Measurements from ENCODE around the gene INTS7.

GRCh38 chr1:212074856-212075255 lies 39.5 kb upstream of the INTS7 start:
- TF ChIP-seq POLR2A (IDR thresholded peaks at IDR 0.05; ENCODE audit: low read depth, low read length) (no peak), POLR2AphosphoS5 (IDR thresholded peaks at IDR 0.05; ENCODE audit: low read depth, low read length) (no peak), TAF1 (IDR thresholded peaks at IDR 0.05; ENCODE audit: borderline replicate concordance, low read depth, low read length) (no peak)
